Measurements from ENCODE around the gene TUBB1. TPM values are rescaled to one million over a fixed set of nuclear protein-coding genes. Genes with fewer than 3 reads are reported as not detected.

The TUBB1 gene
- total RNA-seq, 2 donors from 2014 or later: not detected

- Histone ChIP-seq H3K27me3 (ENCODE audit: control insufficient read depth, insufficient read depth, low read length, poor library complexity, severe bottlenecking) (no peaks in the 10 kb centered on the region), H3K27ac (ENCODE audit: low read depth, low read length) (peak within 1 kb of the TSS; percentile 84), H3K4me1 (ENCODE audit: control insufficient read depth, insufficient read depth, low read length) (peaks cover 7% of the 10 kb centered on the region), H3K9me3 (ENCODE audit: control insufficient read depth, low read length) (no peaks in the 10 kb centered on the region), H3K9ac (ENCODE audit: extremely low read depth, low read length, poor library complexity, severe bottlenecking) (peak within 1 kb of the TSS; percentile 76), H3K4me3 (ENCODE audit: low read length) (peak within 1 kb of the TSS; percentile 89), H3K36me3 (ENCODE audit: control insufficient read depth, insufficient read depth, low read length) (peaks cover 64% of the 10 kb centered on the region)
- Mint-ChIP-seq H3K36me3 (ENCODE audit: low read depth) (peaks cover 61% of the 10 kb centered on the region), H3K4me3 (peak within 1 kb of the TSS; percentile 84), H3K27ac (peak within 1 kb of the TSS; percentile 93), H3K9me3 (no peaks in the 10 kb centered on the region), H3K4me1 (peaks cover 28% of the 10 kb centered on the region), H3K27me3 (ENCODE audit: insufficient read depth) (peaks cover 35% of the 10 kb centered on the region)
- DNase-seq: peak; percentile 98
- WGBS, 2 experiments (ENCODE audit: insufficient coverage in 1 of 2, insufficient read length in 1 of 2): 0% methylated on average over 14 to 86 of the region's 86 CpGs
- no peak for TF ChIP-seq CTCF (conservative IDR thresholded peaks at IDR 0.05)
Measured at GRCh38 chr20:59032023-59032712, 12.9 kb downstream of the TUBB1 start, which contains the start of gene ATP5F1E. TSS of gene ATP5F1E (minus strand) at chr20:59032335. CDS start at chr20:59032251, 84 bp downstream.

GRCh38 chr20:59032713-59033059 lies 13.5 kb downstream of the TUBB1 start:
- Histone ChIP-seq H3K27ac (ENCODE audit: low read depth, low read length) (peak overlapping the region; percentile 78), H3K4me1 (ENCODE audit: control insufficient read depth, insufficient read depth, low read length) (peaks cover 3% of the 10 kb centered on the region), H3K36me3 (ENCODE audit: control insufficient read depth, insufficient read depth, low read length) (peaks cover 68% of the 10 kb centered on the region), H3K9me3 (ENCODE audit: control insufficient read depth, low read length) (no peaks in the 10 kb centered on the region), H3K9ac (ENCODE audit: extremely low read depth, low read length, poor library complexity, severe bottlenecking) (peak overlapping the region; percentile 55), H3K4me3 (ENCODE audit: low read length) (peak overlapping the region; percentile 89), H3K27me3 (ENCODE audit: control insufficient read depth, insufficient read depth, low read length, poor library complexity, severe bottlenecking) (no peaks in the 10 kb centered on the region)
- Mint-ChIP-seq H3K4me3 (peak overlapping the region; percentile 84), H3K27ac (peak overlapping the region; percentile 93), H3K9me3 (no peaks in the 10 kb centered on the region), H3K36me3 (ENCODE audit: low read depth) (peaks cover 61% of the 10 kb centered on the region), H3K27me3 (ENCODE audit: insufficient read depth) (peaks cover 29% of the 10 kb centered on the region), H3K4me1 (peaks cover 23% of the 10 kb centered on the region)
- 8 to 10% methylated on average over 11 to 13 of the region's 13 CpGs for WGBS, 2 experiments (ENCODE audit: insufficient coverage in 1 of 2, insufficient read length in 1 of 2)
- TF ChIP-seq CTCF (conservative IDR thresholded peaks at IDR 0.05): peak; percentile 59
- DNase-seq: no peak

GRCh38 chr20:59033093-59033492 lies 13.9 kb downstream of the TUBB1 start:
- Histone ChIP-seq H3K9ac (ENCODE audit: extremely low read depth, low read length, poor library complexity, severe bottlenecking) (peak overlapping the region; percentile 55), H3K4me1 (ENCODE audit: control insufficient read depth, insufficient read depth, low read length) (peaks cover 3% of the 10 kb centered on the region), H3K4me3 (ENCODE audit: low read length) (peak overlapping the region; percentile 89), H3K27me3 (ENCODE audit: control insufficient read depth, insufficient read depth, low read length, poor library complexity, severe bottlenecking) (no peaks in the 10 kb centered on the region), H3K9me3 (ENCODE audit: control insufficient read depth, low read length) (no peaks in the 10 kb centered on the region), H3K27ac (ENCODE audit: low read depth, low read length) (no peak overlapping the region), H3K36me3 (ENCODE audit: control insufficient read depth, insufficient read depth, low read length) (peaks cover 69% of the 10 kb centered on the region)
- 100% methylated on average over 1 of the region's 1 CpG; no CpG with 5 or more reads in 1 of the 2 experiments for WGBS, 2 experiments (ENCODE audit: insufficient coverage in 1 of 2, insufficient read length in 1 of 2)
- Mint-ChIP-seq H3K4me1 (peaks cover 20% of the 10 kb centered on the region), H3K4me3 (peak overlapping the region; percentile 84), H3K27me3 (ENCODE audit: insufficient read depth) (peaks cover 25% of the 10 kb centered on the region), H3K36me3 (ENCODE audit: low read depth) (peaks cover 61% of the 10 kb centered on the region), H3K27ac (no peak overlapping the region), H3K9me3 (no peaks in the 10 kb centered on the region)
- no peak for DNase-seq
- TF ChIP-seq CTCF (conservative IDR thresholded peaks at IDR 0.05): no peak
